T-cell (primary cell): ENCODE measurements around the gene C2orf81. TPM values are rescaled to one million over a fixed set of nuclear protein-coding genes. Genes with fewer than 3 reads are reported as not detected.

Experiments used
- ATAC-seq, 4 experiments: fragments of 200-7000 bp in 3 of 4; fragments of 150-1000 bp in 1 of 4; cut with Tn5 transposase; replicated peaks in 1 of 4; 1 replicate in 3 of 4; 2 replicates in 1 of 4; pipeline ENCODE4 v1.10.0; 2021; ENCODE audit warnings: moderate library complexity in 3 of 4, mild to moderate bottlenecking in 2 of 4, moderate number of reproducible peaks in 1 of 4
- CTCF ChIA-PET, 2 donors: fragments of 300-600 bp; sonication (Branson Sonifier 250); formaldehyde crosslinking; loops; one replicate each; lab custom pipeline; 2022; ENCODE audit warnings: antibody characterized with exemption in 2 of 2; lab: Charles Lee
- POLR2A ChIA-PET, 2 donors: fragments of 300-600 bp; sonication (Branson Sonifier 250); formaldehyde crosslinking; loops; one replicate each; lab custom pipeline; 2022; ENCODE audit warnings: antibody characterized with exemption in 2 of 2; lab: Charles Lee
- DNase-seq, 35 experiments: peaks; one replicate each; pipeline versions ENCODE4 v3.0.0 to v3.0.0-alpha.2; 2013 to 2023
- H3K27ac ChIP-seq: one replicate; pipeline ENCODE4 v1.5.1; 2013; ENCODE audit warnings: low read length
- H3K27me3 ChIP-seq, 2 experiments: replicated peaks in 1 of 2; 1 replicate in 1 of 2; 2 replicates in 1 of 2; pipeline versions ENCODE4 v1.6.1 to v1.7.0; 2013; ENCODE audit warnings: low read length in 1 of 2, mixed read lengths in 1 of 2; ENCODE audit not compliant: control insufficient read depth in 2 of 2, insufficient read depth in 2 of 2; ENCODE audit errors: extremely low read depth in 1 of 2
- H3K36me3 ChIP-seq, 2 donors: 1 replicate in 1 of 2; 2 replicates in 1 of 2; pipeline versions ENCODE4 v1.6.1 to v1.7.0; 2013; ENCODE audit warnings: low read length in 1 of 2; ENCODE audit not compliant: control insufficient read depth in 2 of 2, insufficient read depth in 1 of 2; ENCODE audit errors: extremely low read depth in 1 of 2
- H3K4me1 ChIP-seq, 2 experiments: 1 replicate in 1 of 2; 2 replicates in 1 of 2; pipeline versions ENCODE4 v1.6.1 to v1.7.0; 2013; ENCODE audit warnings: low read length in 2 of 2, mixed read lengths in 1 of 2; ENCODE audit not compliant: insufficient read depth in 2 of 2, control insufficient read depth in 1 of 2; ENCODE audit errors: extremely low read depth in 1 of 2
- H3K4me3 ChIP-seq, 2 donors: 1 replicate in 1 of 2; 2 replicates in 1 of 2; pipeline versions ENCODE4 v1.5.1 to v1.7.0; 2013; ENCODE audit warnings: mild to moderate bottlenecking in 2 of 2, low read length in 1 of 2, moderate library complexity in 1 of 2; ENCODE audit not compliant: control insufficient read depth in 1 of 2; ENCODE audit errors: extremely low read depth in 1 of 2
- H3K9me3 ChIP-seq: 2 replicates; pipeline ENCODE4 v1.7.0; 2013
- H3K27ac Mint-ChIP-seq, 2 donors: one replicate each; pipeline ENCODE4 v1.8.0; 2020 to 2021; ENCODE audit warnings: mild to moderate bottlenecking in 2 of 2, mixed read lengths in 2 of 2
- H3K27me3 Mint-ChIP-seq, 2 donors: one replicate each; pipeline ENCODE4 v1.8.0; 2021 to 2022; ENCODE audit warnings: mixed read lengths in 2 of 2
- H3K36me3 Mint-ChIP-seq: one replicate; pipeline ENCODE4 v1.8.0; 2021; ENCODE audit warnings: mixed read lengths
- H3K4me1 Mint-ChIP-seq, 3 donors: one replicate each; pipeline ENCODE4 v1.8.0; 2020 to 2022; ENCODE audit warnings: mixed read lengths in 3 of 3, mild to moderate bottlenecking in 1 of 3
- H3K4me3 Mint-ChIP-seq, 3 donors: one replicate each; pipeline ENCODE4 v1.8.0; 2020 to 2022; ENCODE audit warnings: mild to moderate bottlenecking in 3 of 3, mixed read lengths in 3 of 3, moderate library complexity in 3 of 3
- H3K9me3 Mint-ChIP-seq, 3 donors: one replicate each; pipeline ENCODE4 v1.8.0; 2020 to 2022; ENCODE audit warnings: mixed read lengths in 3 of 3
- WGBS: methylation state at CpG from one replicate; pipeline ENCODE4 v1.1.5; 2013; ENCODE audit warnings: missing lambda C conversion rate; ENCODE audit not compliant: insufficient coverage; 5-methylcytosine and 5-hydroxymethylcytosine counted together
- total RNA-seq, 35 experiments: library from RNA in 6 of 35; stranded (reverse) in 6 of 35; fragments of 120-200 nt in 1 of 35; gene quantifications; one replicate each; pipeline versions ENCODE4 v1.2.1 to v1.2.4 and lab custom pipeline; 2013 to 2026

C2orf81 gene
- total RNA-seq, 5 donors from 2014 or later (not counting 1 experiment from before 2014, with no cell fraction given), result 5.0 to 9.5 (median 7.5) TPM

DNA sequence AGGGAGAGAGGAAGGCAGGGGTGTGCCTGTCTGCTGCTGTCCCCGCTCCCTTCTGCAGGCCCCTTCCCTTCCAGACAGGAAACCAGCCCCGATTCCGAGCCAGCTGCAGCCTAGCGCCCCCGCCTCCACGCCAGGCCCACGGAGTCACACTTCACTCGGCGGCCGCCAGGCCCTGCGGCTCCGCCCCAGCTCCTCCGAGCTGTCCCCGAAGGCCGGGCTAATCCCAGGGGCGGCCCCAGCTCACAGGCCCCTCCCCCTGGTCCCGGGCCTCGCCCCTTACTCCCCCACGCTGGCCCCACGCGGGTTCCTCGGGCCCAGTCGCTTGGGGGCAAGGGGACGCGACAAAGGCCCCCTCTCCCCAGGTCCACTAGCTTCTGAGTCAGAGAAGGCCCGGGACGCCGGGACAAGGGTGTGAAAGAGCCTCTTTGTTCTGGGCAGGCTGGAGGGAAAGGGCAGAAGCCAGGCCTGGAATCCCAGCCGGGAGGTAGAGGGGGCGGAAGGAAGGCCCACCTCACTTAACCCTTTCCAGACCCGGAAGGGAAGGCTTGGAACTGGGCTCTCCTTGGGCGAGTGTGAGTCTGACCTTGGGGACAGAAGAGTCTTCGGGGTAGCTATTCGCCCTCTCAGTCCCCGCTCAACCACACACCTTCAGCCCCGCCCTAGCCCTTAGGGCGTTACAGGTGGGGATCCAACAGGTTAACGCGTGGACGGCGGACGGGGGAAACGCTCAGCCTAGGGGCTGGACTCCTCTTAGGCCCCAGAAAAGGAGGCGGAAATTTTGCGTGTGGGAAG lies 19.2 kb upstream of the C2orf81 start:
- Histone ChIP-seq H3K4me3 (peak overlapping the region; percentile 15 to 56), H3K4me1 (peaks cover 0 to 26% of the 10 kb centered on the region in 2 experiments), H3K9me3 (no peaks in the 10 kb centered on the region), H3K27ac (no peak overlapping the region), H3K36me3 (no peaks in the 10 kb centered on the region), H3K27me3 (peaks cover 4 to 54% of the 10 kb centered on the region in 2 experiments)
- 46% methylated on average over 32 of the region's 45 CpGs for WGBS
- ATAC-seq (peak; percentile 65 to 80 (median 69)), DNase-seq (peak in 13 of 35 experiments; percentile 10 to 53 (median 33))
- H3K4me3 Mint-ChIP-seq, result peak overlapping the region; percentile 34 to 59 (median 51)
- peaks cover 13 to 15% (median 14%) of the 10 kb centered on the region in 3 donors for H3K4me1 Mint-ChIP-seq
- no peaks in the 10 kb centered on the region for H3K9me3 Mint-ChIP-seq
- H3K27ac Mint-ChIP-seq, result no peak overlapping the region
- no peaks in the 10 kb centered on the region for H3K36me3 Mint-ChIP-seq
- POLR2A ChIA-PET, result interaction anchor here (0.9 to 1.0 kb wide), 2 partner anchors 17 to 18 kb away, joined by 3 read pairs; partner anchors contain the start of gene WBP1 (in 1 of the 2)
- H3K27me3 Mint-ChIP-seq, result peaks cover 21 to 41% of the 10 kb centered on the region in 2 donors
- CTCF ChIA-PET, result no interaction called here

DNA sequence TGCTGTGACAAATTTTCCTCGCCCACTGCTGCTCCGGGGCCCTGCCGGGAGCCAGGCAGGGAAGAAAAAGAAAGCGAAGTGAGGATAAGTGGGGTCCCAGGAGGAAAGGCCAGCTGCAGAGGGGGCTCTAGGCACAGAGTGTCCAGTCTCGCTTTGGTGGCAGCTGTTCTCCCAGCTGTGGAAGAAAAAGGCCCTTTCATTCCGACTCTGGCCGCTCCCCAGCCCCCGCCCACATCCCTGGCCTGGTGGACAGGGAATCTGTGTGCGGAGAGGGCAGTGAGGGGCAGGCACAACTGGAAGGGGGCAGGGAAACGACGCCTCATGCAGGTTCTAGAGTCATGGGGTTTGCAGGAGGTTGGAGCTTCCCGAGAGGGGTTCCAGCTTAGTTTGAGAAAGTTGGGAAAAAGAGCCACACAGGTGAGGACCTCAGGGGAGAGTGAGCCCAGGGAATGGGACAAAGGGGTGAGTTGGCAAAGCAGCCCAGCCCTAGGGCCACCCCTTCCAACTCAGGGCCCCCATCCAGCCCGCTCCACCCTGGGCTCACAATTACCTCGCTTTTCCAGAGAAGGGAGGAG lies 18.5 kb upstream of the C2orf81 start:
- Mint-ChIP-seq H3K36me3 (no peaks in the 10 kb centered on the region), H3K9me3 (no peaks in the 10 kb centered on the region), H3K4me3 (peak overlapping the region; percentile 21 to 59 (median 43)), H3K27ac (no peak overlapping the region), H3K4me1 (peaks cover 13 to 15% (median 14%) of the 10 kb centered on the region in 3 donors), H3K27me3 (peaks cover 21 to 39% of the 10 kb centered on the region in 2 donors)
- Histone ChIP-seq H3K4me3 (peak overlapping the region; percentile 15 to 56), H3K27ac (no peak overlapping the region), H3K4me1 (peaks cover 0 to 26% of the 10 kb centered on the region in 2 experiments), H3K27me3 (peaks cover 4 to 52% of the 10 kb centered on the region in 2 experiments), H3K36me3 (no peaks in the 10 kb centered on the region), H3K9me3 (no peaks in the 10 kb centered on the region)
- ChIA-PET CTCF (no interaction called here), POLR2A (interaction anchor here in 1 of 2 donors (1.0 kb wide), 1 partner anchor 18 kb away, joined by 3 read pairs; no protein-coding TSS in a partner anchor)
- DNase-seq (no peak), ATAC-seq (no peak)
- WGBS, result 73% methylated on average over 12 of the region's 14 CpGs

DNA sequence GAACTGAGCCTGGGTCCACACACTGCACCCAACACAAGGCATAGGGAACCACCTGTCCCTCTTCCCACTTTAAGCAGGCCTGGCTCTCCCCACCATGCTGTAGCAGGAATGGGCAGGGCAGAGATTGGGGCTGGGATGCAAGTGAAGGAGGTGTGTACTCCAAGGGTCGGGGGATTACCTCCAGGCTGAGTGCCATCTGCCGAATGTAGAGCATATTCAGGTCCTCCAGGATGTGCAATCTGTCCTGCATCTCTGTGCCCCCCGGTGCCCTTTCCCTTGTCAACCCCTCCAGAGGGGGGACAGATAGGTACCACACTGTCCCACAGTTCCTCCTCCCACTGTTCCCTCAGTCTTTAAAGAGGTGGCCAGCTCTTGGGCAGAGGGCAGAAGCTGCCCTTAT lies 18.0 kb upstream of the C2orf81 start:
- H3K27ac ChIP-seq, result no peak overlapping the region
- H3K27me3 Mint-ChIP-seq, result peaks cover 18 to 38% of the 10 kb centered on the region in 2 donors
- H3K4me3 ChIP-seq, result no peak overlapping the region
- H3K4me1 Mint-ChIP-seq, result peaks cover 11 to 14% (median 13%) of the 10 kb centered on the region in 3 donors
- ATAC-seq (no peak), DNase-seq (no peak)
- peak overlapping the region in 1 of 3 donors; percentile 59 for H3K4me3 Mint-ChIP-seq
- H3K9me3 Mint-ChIP-seq, result no peaks in the 10 kb centered on the region
- peaks cover 0 to 26% of the 10 kb centered on the region in 2 experiments for H3K4me1 ChIP-seq
- no peaks in the 10 kb centered on the region for H3K36me3 ChIP-seq
- ChIA-PET CTCF (no interaction called here), POLR2A (no interaction called here)
- H3K36me3 Mint-ChIP-seq, result no peaks in the 10 kb centered on the region
- H3K27ac Mint-ChIP-seq, result no peak overlapping the region
- H3K9me3 ChIP-seq, result no peaks in the 10 kb centered on the region
- WGBS, result 63% methylated on average over 1 of the region's 3 CpGs
- H3K27me3 ChIP-seq, result peaks cover 4 to 49% of the 10 kb centered on the region in 2 experiments

DNA sequence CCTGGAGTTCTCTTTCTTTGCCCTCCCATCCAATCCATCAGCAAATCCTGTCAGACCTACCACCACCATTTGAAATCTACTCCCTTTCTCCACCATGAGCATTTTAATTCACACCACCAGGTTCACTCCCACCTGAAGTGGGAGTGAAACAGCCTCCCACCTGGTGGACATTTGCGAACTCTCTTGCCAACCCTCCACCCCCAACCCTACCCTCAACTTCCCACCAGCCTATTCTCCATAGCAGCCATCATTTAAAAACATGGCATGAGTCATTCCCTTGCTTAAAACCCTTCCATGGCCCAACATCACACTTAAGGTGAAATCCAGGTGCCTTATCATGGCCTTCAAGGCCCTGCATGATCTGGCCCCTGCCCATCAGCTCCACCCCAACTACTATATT lies 16.8 kb upstream of the C2orf81 start:
- no peaks in the 10 kb centered on the region for H3K36me3 ChIP-seq
- H3K9me3 Mint-ChIP-seq, result no peaks in the 10 kb centered on the region
- H3K4me1 Mint-ChIP-seq, result peaks cover 11 to 14% (median 13%) of the 10 kb centered on the region in 3 donors
- ATAC-seq, result no peak
- 100% methylated on average over 1 of the region's 1 CpG for WGBS
- no peak overlapping the region for H3K4me3 ChIP-seq
- no peak for DNase-seq
- H3K27ac Mint-ChIP-seq, result no peak overlapping the region
- peaks cover 4 to 43% of the 10 kb centered on the region in 2 experiments for H3K27me3 ChIP-seq
- CTCF ChIA-PET, result no interaction called here
- H3K27ac ChIP-seq, result no peak overlapping the region
- no peaks in the 10 kb centered on the region for H3K36me3 Mint-ChIP-seq
- H3K27me3 Mint-ChIP-seq, result peaks cover 18 to 36% of the 10 kb centered on the region in 2 donors
- no peak overlapping the region for H3K4me3 Mint-ChIP-seq
- H3K9me3 ChIP-seq, result no peaks in the 10 kb centered on the region
- POLR2A ChIA-PET, result no interaction called here
- H3K4me1 ChIP-seq, result peaks cover 0 to 26% of the 10 kb centered on the region in 2 experiments

DNA sequence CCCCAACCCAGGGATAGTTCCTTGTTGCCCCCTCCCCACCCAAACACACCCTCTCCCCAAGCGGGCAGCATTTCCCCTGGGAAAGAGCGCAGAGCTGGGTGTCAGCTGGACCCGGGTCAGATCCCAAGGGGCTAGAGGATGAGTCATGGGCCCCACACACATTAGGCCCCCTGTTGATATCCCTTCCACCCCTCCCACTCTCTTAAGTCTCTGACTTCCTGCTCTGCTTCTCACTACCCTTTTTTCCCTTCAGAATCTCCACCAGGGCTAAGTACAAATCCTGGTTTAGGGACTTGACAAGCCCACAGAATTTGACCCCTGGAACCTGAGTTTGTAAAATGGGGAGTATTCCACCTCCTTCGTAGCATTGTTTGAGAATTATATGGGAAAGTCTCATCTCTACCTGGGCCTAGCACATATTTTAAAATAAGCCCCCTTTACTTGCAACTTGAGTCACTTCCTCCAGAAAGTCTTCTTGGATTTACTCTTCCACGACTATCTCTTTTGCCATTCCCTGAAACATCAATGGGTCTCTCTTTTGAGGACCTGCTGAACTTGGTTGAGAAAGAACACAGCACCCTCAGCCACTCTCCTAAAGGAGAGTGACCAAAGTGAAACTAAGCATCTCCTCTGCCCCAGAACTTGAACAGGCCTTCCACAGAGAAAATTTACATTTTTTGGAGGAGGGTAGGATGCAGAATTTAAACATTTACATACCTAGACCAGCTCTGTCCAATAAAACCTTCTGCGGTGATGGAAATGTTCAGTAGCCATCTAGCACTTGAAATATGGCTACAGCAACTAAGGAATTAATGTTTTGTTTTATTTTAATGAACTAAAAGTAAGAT lies 15.7 kb upstream of the C2orf81 start:
- CTCF ChIA-PET, result no interaction called here
- Histone ChIP-seq H3K9me3 (no peaks in the 10 kb centered on the region), H3K4me3 (no peak overlapping the region), H3K27me3 (peaks cover 0 to 33% of the 10 kb centered on the region in 2 experiments), H3K36me3 (no peaks in the 10 kb centered on the region), H3K27ac (no peak overlapping the region), H3K4me1 (peaks cover 0 to 24% of the 10 kb centered on the region in 2 experiments)
- no peaks in the 10 kb centered on the region for H3K36me3 Mint-ChIP-seq
- peaks cover 7 to 11% (median 10%) of the 10 kb centered on the region in 3 donors for H3K4me1 Mint-ChIP-seq
- ATAC-seq (no peak), DNase-seq (no peak)
- 73% methylated on average over 4 of the region's 6 CpGs for WGBS
- H3K9me3 Mint-ChIP-seq, result no peaks in the 10 kb centered on the region
- POLR2A ChIA-PET, result no interaction called here
- H3K4me3 Mint-ChIP-seq, result no peak overlapping the region
- H3K27me3 Mint-ChIP-seq, result peaks cover 12 to 27% of the 10 kb centered on the region in 2 donors
- H3K27ac Mint-ChIP-seq, result no peak overlapping the region
